ENCODE measurements around the gene SKAP1.

Gene SKAP1

GRCh38 chr17:48179071-48179945 lies 250.7 kb downstream of the SKAP1 start:
- no peak for DNase-seq (ENCODE audit: extremely low read depth, low read depth)
- no peak for TF ChIP-seq CTCF (IDR thresholded peaks at IDR 0.05; ENCODE audit: low read depth, low read length)

- no peak for DNase-seq (ENCODE audit: extremely low read depth, low read depth)
- TF ChIP-seq CTCF (IDR thresholded peaks at IDR 0.05; ENCODE audit: low read depth, low read length) = no peak
Measured at GRCh38 chr17:48178317-48178716, 251.7 kb downstream of the SKAP1 start.

GRCh38 chr17:48177816-48178215 lies 252.2 kb downstream of the SKAP1 start:
- DNase-seq (ENCODE audit: extremely low read depth, low read depth) = no peak
- no peak for TF ChIP-seq CTCF (IDR thresholded peaks at IDR 0.05; ENCODE audit: low read depth, low read length)

GRCh38 chr17:48176471-48176855 lies 253.6 kb downstream of the SKAP1 start:
- TF ChIP-seq CTCF (IDR thresholded peaks at IDR 0.05; ENCODE audit: low read depth, low read length) = no peak
- DNase-seq (ENCODE audit: extremely low read depth, low read depth) = no peak

GRCh38 chr17:48175692-48176470 lies 254.1 kb downstream of the SKAP1 start:
- no peak for DNase-seq (ENCODE audit: extremely low read depth, low read depth)
- no peak for TF ChIP-seq CTCF (IDR thresholded peaks at IDR 0.05; ENCODE audit: low read depth, low read length)

GRCh38 chr17:48174833-48175523 lies 255.0 kb downstream of the SKAP1 start:
- DNase-seq (ENCODE audit: extremely low read depth, low read depth) = no peak
- TF ChIP-seq CTCF (IDR thresholded peaks at IDR 0.05; ENCODE audit: low read depth, low read length) = no peak

Data from AG09319 (cell line).